ENCODE results near the gene APBA3. TPM values are rescaled to one million over a fixed set of nuclear protein-coding genes. Genes with fewer than 3 reads are reported as not detected.
A peak's percentile ranks its signal among the peaks of the same experiment; 100 is the strongest.

The APBA3 gene
- total RNA-seq: 21.6 and 24.7 TPM in 2 replicates
- long read RNA-seq, partial matches to known transcripts: 1 of 1 reads
- long read RNA-seq, other reads (novel, unspliced or antisense): 0 of 1 reads

GRCh38 chr19:3761382-3762129 is at the start of gene APBA3:
Gene APBA3, minus strand, starts transcription at chr19:3761692. Its CDS starts 1,428 bp downstream, at chr19:3760264.
- H3K9me3 Mint-ChIP-seq (ENCODE audit: unreplicated experiment): no peaks in the 10 kb centered on the region
- TF ChIP-seq CTCF (IDR thresholded peaks at IDR 0.05): peak; percentile 75
- H3K4me1 Mint-ChIP-seq (ENCODE audit: unreplicated experiment): peaks cover 25% of the 10 kb centered on the region
- DNase-seq (ENCODE audit: extremely low spot score, unreplicated experiment): peak; percentile 98
- H3K27ac Mint-ChIP-seq (ENCODE audit: unreplicated experiment): peak within 1 kb of the TSS; percentile 100
- peak within 1 kb of the TSS; percentile 96 for H3K4me3 Mint-ChIP-seq (ENCODE audit: unreplicated experiment)
- H3K27me3 Mint-ChIP-seq (ENCODE audit: unreplicated experiment): no peaks in the 10 kb centered on the region
- H3K36me3 Mint-ChIP-seq (ENCODE audit: unreplicated experiment): peaks cover 7% of the 10 kb centered on the region

- Mint-ChIP-seq H3K9me3 (ENCODE audit: unreplicated experiment) (no peaks in the 10 kb centered on the region), H3K4me1 (ENCODE audit: unreplicated experiment) (no peaks in the 10 kb centered on the region), H3K27me3 (ENCODE audit: unreplicated experiment) (peaks cover 2% of the 10 kb centered on the region), H3K4me3 (ENCODE audit: unreplicated experiment) (no peak overlapping the region), H3K27ac (ENCODE audit: unreplicated experiment) (no peak overlapping the region), H3K36me3 (ENCODE audit: unreplicated experiment) (no peaks in the 10 kb centered on the region)
- no peak for DNase-seq (ENCODE audit: extremely low spot score, unreplicated experiment)
- TF ChIP-seq CTCF (IDR thresholded peaks at IDR 0.05): no peak
Measured at GRCh38 chr19:3810708-3811355, 49.3 kb upstream of the APBA3 start.

GRCh38 chr19:3809881-3810707 is 48.6 kb upstream of the APBA3 start:
- TF ChIP-seq CTCF (IDR thresholded peaks at IDR 0.05): no peak
- Mint-ChIP-seq H3K27ac (ENCODE audit: unreplicated experiment) (no peak overlapping the region), H3K4me3 (ENCODE audit: unreplicated experiment) (no peak overlapping the region)

GRCh38 chr19:3808420-3809143 is 47.1 kb upstream of the APBA3 start:
- no peak for TF ChIP-seq CTCF (IDR thresholded peaks at IDR 0.05)
- H3K27me3 Mint-ChIP-seq (ENCODE audit: unreplicated experiment): peaks cover 4% of the 10 kb centered on the region
- H3K36me3 Mint-ChIP-seq (ENCODE audit: unreplicated experiment): no peaks in the 10 kb centered on the region
- DNase-seq (ENCODE audit: extremely low spot score, unreplicated experiment): no peak
- H3K4me1 Mint-ChIP-seq (ENCODE audit: unreplicated experiment): no peaks in the 10 kb centered on the region
- H3K27ac Mint-ChIP-seq (ENCODE audit: unreplicated experiment): no peak overlapping the region
- H3K4me3 Mint-ChIP-seq (ENCODE audit: unreplicated experiment): no peak overlapping the region
- no peaks in the 10 kb centered on the region for H3K9me3 Mint-ChIP-seq (ENCODE audit: unreplicated experiment)

More at GRCh38 chr19:3809881-3810707, 48.6 kb upstream of the APBA3 start:
- no peak for DNase-seq (ENCODE audit: extremely low spot score, unreplicated experiment)
- Mint-ChIP-seq H3K9me3 (ENCODE audit: unreplicated experiment) (no peaks in the 10 kb centered on the region), H3K36me3 (ENCODE audit: unreplicated experiment) (no peaks in the 10 kb centered on the region), H3K27me3 (ENCODE audit: unreplicated experiment) (peaks cover 2% of the 10 kb centered on the region), H3K4me1 (ENCODE audit: unreplicated experiment) (no peaks in the 10 kb centered on the region)
